Right ventricle myocardium superior (tissue), 1 donor: ENCODE data around the gene VIM. TPM values are rescaled to one million over a fixed set of nuclear protein-coding genes. Genes with fewer than 3 reads are reported as not detected.

Experiments used
- ATAC-seq: fragments of 200-7000 bp; cut with Tn5 transposase; one replicate; pipeline ENCODE4 v1.9.1; 2020; ENCODE audit warnings: mild to moderate bottlenecking; ENCODE audit not compliant: poor library complexity
- DNase-seq: peaks from one replicate; pipeline ENCODE4 v3.0.0-alpha.2; 2020
- intact Hi-C: fragments of 100-400 bp; cut with DNase I; formaldehyde crosslinking; loops from one replicate; pipeline ENCODE4 v1.11.2; 2022
- total RNA-seq: library from RNA; stranded (reverse); fragmentation: NEBNext Ultra II Directional; extraction: Animal tissue kit (Norgen Biotek cat#: 25700); gene quantifications from one replicate; pipeline ENCODE4 v1.2.1, GENCODE V29; 2021
- donor health status: DM: no; HTN: yes; CAD: no; lungs with severe emphysema.

Gene VIM
- total RNA-seq, 1 donor from 2014 or later: 364 TPM

GRCh38 chr10:17227367-17228090 lies 512 bp upstream of the VIM start:
- ATAC-seq (no peak), DNase-seq (no peak)
- intact Hi-C loops: no loop called here

- intact Hi-C loops: no loop called here
- peak; percentile 86 for ATAC-seq
- DNase-seq: peak; percentile 95
These were observed 1.1 kb downstream of the VIM start for GRCh38 chr10:17229016-17229716.

DNA sequence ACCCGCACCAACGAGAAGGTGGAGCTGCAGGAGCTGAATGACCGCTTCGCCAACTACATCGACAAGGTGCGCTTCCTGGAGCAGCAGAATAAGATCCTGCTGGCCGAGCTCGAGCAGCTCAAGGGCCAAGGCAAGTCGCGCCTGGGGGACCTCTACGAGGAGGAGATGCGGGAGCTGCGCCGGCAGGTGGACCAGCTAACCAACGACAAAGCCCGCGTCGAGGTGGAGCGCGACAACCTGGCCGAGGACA lies 1.6 kb downstream of the VIM start:
- no peak for ATAC-seq
- intact Hi-C loops: no loop called here

GRCh38 chr10:17229967-17230682 lies 2.1 kb downstream of the VIM start:
- ATAC-seq (peak; percentile 60), DNase-seq (peak; percentile 91)
- intact Hi-C loops: no loop called here

More for the DNA sequence above, 1.6 kb downstream of the VIM start:
- DNase-seq: no peak

DNA sequence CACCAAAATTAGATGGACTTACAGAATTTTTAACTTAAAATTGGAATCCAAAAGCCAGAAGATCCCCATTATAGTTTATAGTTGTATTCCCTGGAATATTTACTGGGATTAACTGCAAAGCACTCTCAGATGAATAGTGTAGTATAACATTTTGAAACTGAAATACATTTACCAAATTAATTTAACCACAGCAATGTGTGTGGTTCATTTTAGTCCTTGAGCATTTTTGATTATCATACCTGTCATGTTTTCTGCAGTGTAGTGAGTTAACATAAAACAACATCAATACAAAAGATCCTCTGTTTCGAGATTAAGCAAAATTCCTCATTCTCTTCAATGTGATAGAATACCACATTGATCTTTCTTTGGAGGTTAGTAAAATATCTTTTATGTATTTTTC lies 3.7 kb downstream of the VIM start:
- intact Hi-C loops: no loop called here
- ATAC-seq (no peak), DNase-seq (no peak)

DNA sequence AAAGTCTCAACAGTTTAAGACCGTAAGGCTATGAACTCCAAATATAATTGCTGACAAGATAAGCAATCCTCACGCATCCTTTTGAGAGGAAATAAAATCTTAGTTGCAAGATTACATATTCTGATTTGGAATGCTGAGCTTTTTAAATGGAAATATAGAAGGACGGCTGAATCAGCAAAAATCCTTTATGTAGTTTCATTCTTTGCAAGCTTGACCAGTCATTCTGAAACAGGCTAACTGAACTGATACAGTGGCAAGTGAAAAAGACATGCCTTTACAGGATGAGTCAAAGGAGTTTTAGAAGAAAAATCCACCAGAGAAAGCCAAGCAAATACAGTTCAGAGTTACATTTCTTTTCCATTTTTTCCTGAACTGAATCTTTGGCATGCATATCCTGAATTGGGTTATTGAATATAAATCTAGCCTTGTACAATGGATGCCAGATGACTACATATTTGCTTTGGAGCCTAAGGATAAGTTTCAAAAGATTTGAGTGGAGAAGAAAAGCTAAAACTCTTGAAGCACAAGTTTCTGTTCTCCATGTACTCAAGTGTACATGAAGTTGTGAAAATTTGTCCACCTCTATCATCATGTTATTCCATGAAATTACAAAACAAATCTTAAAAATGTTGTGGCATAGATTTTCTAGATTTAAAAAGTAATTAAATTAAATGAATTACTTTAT lies 4.4 kb downstream of the VIM start:
- no peak for ATAC-seq
- DNase-seq: no peak
- intact Hi-C loops: no loop called here

- DNase-seq: peak; percentile 56
- intact Hi-C loops: no loop called here
- ATAC-seq: no peak
These were observed 5.4 kb downstream of the VIM start for GRCh38 chr10:17233286-17233991.

DNA sequence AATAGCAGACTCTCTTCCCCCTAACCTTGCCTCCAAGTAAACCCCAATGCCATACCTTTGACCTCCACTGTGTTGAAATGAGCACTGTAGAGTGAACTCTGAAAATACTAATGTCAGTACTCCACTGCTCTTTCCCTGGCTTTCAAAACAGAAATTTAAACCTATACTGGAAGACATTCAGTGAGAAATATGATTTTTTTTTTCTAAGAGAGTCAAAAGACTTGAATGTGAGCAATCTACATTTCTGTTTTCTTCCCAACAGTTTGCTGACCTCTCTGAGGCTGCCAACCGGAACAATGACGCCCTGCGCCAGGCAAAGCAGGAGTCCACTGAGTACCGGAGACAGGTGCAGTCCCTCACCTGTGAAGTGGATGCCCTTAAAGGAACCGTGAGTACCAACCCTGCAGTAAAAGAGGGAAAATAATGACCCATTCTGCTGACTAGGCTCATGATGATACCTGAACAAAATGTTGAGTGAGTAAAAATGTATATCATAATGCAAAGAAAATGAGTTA lies 6.4 kb downstream of the VIM start:
- no peak for DNase-seq
- no peak for ATAC-seq
- intact Hi-C loops: no loop called here

GRCh38 chr10:17235136-17235535 lies 7.1 kb downstream of the VIM start:
- DNase-seq: no peak
- intact Hi-C loops: no loop called here
- ATAC-seq: no peak

GRCh38 chr10:17236468-17237148 lies 8.6 kb downstream of the VIM start:
- ATAC-seq: no peak
- no peak for DNase-seq
- intact Hi-C loops: no loop called here

GRCh38 chr10:17237149-17237527 lies 9.1 kb downstream of the VIM start:
- intact Hi-C loops: no loop called here
- DNase-seq: no peak
- no peak for ATAC-seq

GRCh38 chr10:17237915-17238444 lies 9.9 kb downstream of the VIM start:
- intact Hi-C loops: no loop called here
- ATAC-seq: peak; percentile 13
- no peak for DNase-seq

GRCh38 chr10:17238445-17239291 lies 10.6 kb downstream of the VIM start:
- ATAC-seq (peak; percentile 40), DNase-seq (no peak)
- intact Hi-C loops: no loop called here

DNA sequence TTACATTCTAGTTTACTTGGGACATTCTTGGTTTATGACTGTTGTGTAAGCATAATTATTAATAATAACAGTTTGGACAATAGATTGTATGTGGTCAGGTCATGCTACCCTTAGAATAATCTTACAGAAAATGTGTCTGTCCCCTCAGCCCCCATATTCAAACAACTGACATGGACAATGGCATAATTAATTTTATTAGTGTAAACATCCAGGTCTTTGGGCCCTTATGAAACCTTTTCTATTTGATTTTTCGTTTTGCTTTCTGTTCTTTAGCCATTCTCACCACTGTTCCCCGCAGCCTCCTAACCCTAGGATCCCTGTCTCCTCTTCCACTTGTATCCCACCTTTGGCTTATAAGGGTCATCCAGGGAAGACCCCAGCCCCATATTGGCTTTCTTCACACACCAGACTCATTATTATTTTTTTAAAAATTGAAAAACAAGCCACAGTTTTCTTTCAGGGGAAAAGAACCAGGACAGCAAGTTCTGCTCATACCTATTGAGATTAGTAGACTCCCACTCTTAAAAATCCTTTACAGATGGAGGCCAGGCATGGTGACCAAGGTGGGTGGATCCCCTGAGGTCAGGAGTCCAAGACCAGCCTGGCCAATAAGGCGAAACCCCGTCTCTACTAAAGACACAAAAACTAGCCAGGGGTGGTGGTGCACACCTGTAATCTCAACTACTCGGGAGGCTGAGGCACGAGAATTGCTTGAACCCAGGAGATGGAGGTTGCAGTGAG lies 11.5 kb downstream of the VIM start:
- intact Hi-C loops: no loop called here

DNA sequence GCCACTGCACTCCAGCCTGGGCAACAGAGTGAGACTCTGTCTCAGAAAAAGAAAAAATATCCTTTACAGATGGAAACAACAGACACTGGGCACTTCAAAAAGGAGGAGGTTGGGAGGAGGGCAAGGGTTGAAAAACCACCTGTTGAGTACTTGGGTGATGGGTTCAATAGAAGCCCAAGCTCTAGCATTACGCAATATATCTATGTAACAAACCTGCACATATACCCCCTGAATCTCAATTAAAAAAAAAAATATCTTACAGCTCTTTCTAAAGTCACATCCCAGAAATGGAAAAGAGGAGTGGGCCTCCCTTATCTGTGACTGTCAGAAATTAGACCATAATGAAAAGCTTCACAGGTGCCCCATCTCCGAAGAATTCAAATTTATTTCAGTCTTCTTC lies 12.1 kb downstream of the VIM start:
- ATAC-seq (no peak), DNase-seq (no peak)
- intact Hi-C loops: no loop called here

More for the DNA sequence above, 11.5 kb downstream of the VIM start:
- ATAC-seq (no peak), DNase-seq (no peak)

- DNase-seq: no peak
- no peak for ATAC-seq
- intact Hi-C loops: no loop called here
These were observed 12.6 kb downstream of the VIM start for GRCh38 chr10:17240616-17241015.
